Large intestine (tissue), 3 donors: Measurements from ENCODE around the gene ITLN1. TPM values are rescaled to one million over a fixed set of nuclear protein-coding genes. Genes with fewer than 3 reads are reported as not detected.

ENCODE experiments used
- DNase-seq, 2 donors: peaks; one replicate each; pipeline versions ENCODE4 v3.0.0 to v3.0.0-alpha.2; 2013
- H3K27ac ChIP-seq: one replicate; pipeline ENCODE4 v1.5.1; 2013; ENCODE audit warnings: low read length
- H3K27me3 ChIP-seq: 2 replicates; pipeline ENCODE4 v1.6.1; 2013; ENCODE audit warnings: low read length; ENCODE audit not compliant: control insufficient read depth, insufficient read depth
- H3K36me3 ChIP-seq: 2 replicates; pipeline ENCODE4 v1.6.1; 2013; ENCODE audit warnings: low read length; ENCODE audit not compliant: control insufficient read depth, insufficient read depth
- H3K4me1 ChIP-seq: one replicate; pipeline ENCODE4 v1.6.1; 2013; ENCODE audit warnings: low read length; ENCODE audit not compliant: control insufficient read depth, insufficient read depth
- H3K4me3 ChIP-seq: one replicate; pipeline ENCODE4 v1.5.1; 2013; ENCODE audit warnings: low read length
- H3K9me3 ChIP-seq: one replicate; pipeline ENCODE4 v1.6.1; 2013; ENCODE audit warnings: mild to moderate bottlenecking, low read depth, low read length, moderate library complexity; ENCODE audit not compliant: control insufficient read depth
- WGBS: methylation state at CpG from one replicate; pipeline ENCODE4 v1.1.5; 2013; ENCODE audit warnings: low lambda C conversion rate; ENCODE audit not compliant: insufficient coverage; 5-methylcytosine and 5-hydroxymethylcytosine counted together
- polyA plus RNA-seq: library from polyadenylated mRNA; unstranded; fragments of 120-200 nt; gene quantifications from one replicate; pipeline ENCODE4 v1.2.1, GENCODE V29; 2013

Gene ITLN1
- polyA plus RNA-seq, 1 donor, result 452 TPM

- Histone ChIP-seq H3K27me3 (no peaks in the 10 kb centered on the region), H3K4me1 (peaks cover 6% of the 10 kb centered on the region), H3K36me3 (no peaks in the 10 kb centered on the region), H3K9me3 (no peaks in the 10 kb centered on the region), H3K27ac (no peak overlapping the region), H3K4me3 (no peak overlapping the region)
- no peak for DNase-seq
- WGBS, result no CpG with 5 or more reads among the region's 3 CpGs
Observed at GRCh38 chr1:160858507-160858906, 26.5 kb downstream of the ITLN1 start.

GRCh38 chr1:160858097-160858496, 26.9 kb downstream of the ITLN1 start:
- no peak overlapping the region for H3K4me3 ChIP-seq
- WGBS, result no CpG with 5 or more reads among the region's 4 CpGs
- H3K4me1 ChIP-seq, result peaks cover 6% of the 10 kb centered on the region
- no peak overlapping the region for H3K27ac ChIP-seq
- no peaks in the 10 kb centered on the region for H3K36me3 ChIP-seq
- H3K27me3 ChIP-seq, result no peaks in the 10 kb centered on the region
- DNase-seq, result peak; percentile 56 to 84
- no peaks in the 10 kb centered on the region for H3K9me3 ChIP-seq

GRCh38 chr1:160855181-160855981, 29.6 kb downstream of the ITLN1 start:
- peaks cover 10% of the 10 kb centered on the region for H3K4me1 ChIP-seq
- no peak for DNase-seq
- H3K27me3 ChIP-seq, result no peaks in the 10 kb centered on the region
- no peak overlapping the region for H3K27ac ChIP-seq
- WGBS, result no CpG with 5 or more reads among the region's 9 CpGs
- H3K4me3 ChIP-seq, result no peak overlapping the region
- H3K36me3 ChIP-seq, result no peaks in the 10 kb centered on the region
- H3K9me3 ChIP-seq, result no peaks in the 10 kb centered on the region

DNA sequence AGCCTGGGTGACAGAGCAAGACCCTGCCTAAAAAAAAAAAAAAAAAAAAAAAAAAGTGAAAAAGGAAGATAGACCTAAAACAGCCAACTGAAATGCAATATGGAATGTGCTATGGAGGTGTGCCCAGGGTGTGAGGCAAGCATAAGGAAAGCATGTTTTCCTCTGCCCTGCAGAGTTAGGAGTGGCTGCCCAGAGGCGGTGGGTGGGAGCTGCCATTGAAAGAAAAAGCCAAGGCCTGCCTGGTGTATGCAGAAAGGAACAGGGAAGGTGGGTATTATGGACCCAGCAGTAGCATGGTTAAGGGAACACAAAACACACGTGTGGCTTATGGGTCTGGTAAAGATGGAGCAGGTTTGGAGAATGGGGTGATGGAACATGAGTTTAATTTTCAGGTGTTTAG, 31.2 kb downstream of the ITLN1 start:
- no peak overlapping the region for H3K4me3 ChIP-seq
- H3K9me3 ChIP-seq, result no peaks in the 10 kb centered on the region
- no peak overlapping the region for H3K27ac ChIP-seq
- peaks cover 11% of the 10 kb centered on the region for H3K4me1 ChIP-seq
- H3K36me3 ChIP-seq, result no peaks in the 10 kb centered on the region
- no peaks in the 10 kb centered on the region for H3K27me3 ChIP-seq
- 100% methylated on average over 1 of the region's 2 CpGs for WGBS
- DNase-seq, result no peak

GRCh38 chr1:160853014-160853413, 32.0 kb downstream of the ITLN1 start:
- DNase-seq, result no peak
- H3K36me3 ChIP-seq, result no peaks in the 10 kb centered on the region
- no peaks in the 10 kb centered on the region for H3K27me3 ChIP-seq
- peaks cover 5% of the 10 kb centered on the region for H3K4me1 ChIP-seq
- WGBS, result 100% methylated on average over 2 of the region's 3 CpGs
- H3K4me3 ChIP-seq, result no peak overlapping the region
- H3K27ac ChIP-seq, result no peak overlapping the region
- no peaks in the 10 kb centered on the region for H3K9me3 ChIP-seq

- DNase-seq, result peak; percentile 43 to 80
- no CpG with 5 or more reads among the region's 8 CpGs for WGBS
- Histone ChIP-seq H3K4me3 (no peak overlapping the region), H3K36me3 (no peaks in the 10 kb centered on the region), H3K4me1 (peaks cover 5% of the 10 kb centered on the region), H3K9me3 (no peaks in the 10 kb centered on the region), H3K27ac (peak overlapping the region; percentile 46), H3K27me3 (no peaks in the 10 kb centered on the region)
Observed at GRCh38 chr1:160850993-160851392, 34.0 kb downstream of the ITLN1 start.

DNA sequence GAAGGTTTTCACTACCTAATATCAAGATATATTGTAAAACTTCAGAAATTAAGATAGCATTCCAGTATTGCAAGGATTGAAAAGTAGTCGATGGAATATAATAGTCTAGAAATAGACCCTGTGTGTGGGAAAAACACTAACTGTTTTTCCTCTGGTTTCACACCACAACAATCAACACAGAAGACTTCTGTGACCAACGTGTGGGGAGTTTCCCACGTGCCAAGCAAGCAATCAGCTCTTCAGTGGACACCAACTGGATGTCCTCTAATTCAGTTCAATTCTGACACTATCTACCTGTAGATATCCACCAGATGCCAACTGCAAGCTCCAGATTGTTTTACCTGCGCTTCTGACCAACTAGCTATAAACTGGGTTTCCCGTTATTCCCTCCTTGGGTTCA, 34.4 kb downstream of the ITLN1 start:
- Histone ChIP-seq H3K4me1 (peaks cover 5% of the 10 kb centered on the region), H3K27me3 (no peaks in the 10 kb centered on the region), H3K9me3 (no peaks in the 10 kb centered on the region), H3K36me3 (no peaks in the 10 kb centered on the region), H3K4me3 (no peak overlapping the region), H3K27ac (peak overlapping the region; percentile 46)
- DNase-seq, result no peak
- no CpG with 5 or more reads among the region's 5 CpGs for WGBS

DNA sequence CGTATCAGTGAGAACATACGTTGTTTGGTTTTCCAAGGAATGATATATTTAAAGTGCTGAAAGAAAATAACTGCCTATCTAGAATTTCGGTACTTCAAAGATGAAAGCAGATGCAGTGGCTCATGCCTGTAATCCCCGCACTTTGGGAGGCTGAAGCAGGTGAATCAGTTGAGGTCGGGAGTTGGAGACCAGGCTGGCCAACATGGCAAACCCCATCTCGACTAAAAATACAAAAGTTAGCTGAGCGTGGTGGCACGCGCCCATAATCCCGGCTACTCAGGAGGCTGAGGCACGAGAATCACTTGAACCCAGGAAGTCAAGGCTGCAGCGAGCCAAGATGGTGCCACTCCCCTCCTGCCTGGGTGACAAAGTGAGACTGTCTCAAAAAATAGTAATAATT, 38.7 kb downstream of the ITLN1 start:
- no peak for DNase-seq
- Histone ChIP-seq H3K27me3 (no peaks in the 10 kb centered on the region), H3K36me3 (no peaks in the 10 kb centered on the region), H3K27ac (no peak overlapping the region), H3K4me3 (no peak overlapping the region), H3K9me3 (peaks cover 3% of the 10 kb centered on the region), H3K4me1 (peaks cover 5% of the 10 kb centered on the region)
- 91% methylated on average over 4 of the region's 12 CpGs for WGBS

- DNase-seq, result no peak
- Histone ChIP-seq H3K36me3 (no peaks in the 10 kb centered on the region), H3K4me1 (no peaks in the 10 kb centered on the region), H3K27ac (peak overlapping the region; percentile 36), H3K27me3 (no peaks in the 10 kb centered on the region), H3K9me3 (peaks cover 3% of the 10 kb centered on the region), H3K4me3 (no peak overlapping the region)
- WGBS, result no CpG with 5 or more reads among the region's 12 CpGs
Observed at GRCh38 chr1:160844447-160845232, 40.3 kb downstream of the ITLN1 start.

- no CpG with 5 or more reads among the region's 4 CpGs for WGBS
- H3K36me3 ChIP-seq, result no peaks in the 10 kb centered on the region
- no peak for DNase-seq
- H3K27ac ChIP-seq, result no peak overlapping the region
- H3K4me1 ChIP-seq, result peaks cover 2% of the 10 kb centered on the region
- H3K9me3 ChIP-seq, result peaks cover 3% of the 10 kb centered on the region
- no peak overlapping the region for H3K4me3 ChIP-seq
- no peaks in the 10 kb centered on the region for H3K27me3 ChIP-seq
Observed at GRCh38 chr1:160841079-160841478, 43.9 kb downstream of the ITLN1 start.
